T-helper 17 cell (primary cell): ENCODE results near the gene SEC22B. TPM values are rescaled to one million over a fixed set of nuclear protein-coding genes. Genes with fewer than 3 reads are reported as not detected.
"Not testable (repeated sequence)": the region's sequence is repeated elsewhere in the genome, so short reads cannot be mapped to it uniquely, and the experiment has no call there.

Source experiments
- ATAC-seq: fragments of 150-1000 bp; cut with Tn5 transposase; 2 replicates; pipeline ENCODE4 v1.10.0; 2021; ENCODE audit warnings: mild to moderate bottlenecking, moderate library complexity
- DNase-seq, 3 donors: peaks; one replicate each; pipeline versions ENCODE4 v3.0.0 to v3.0.0-alpha.2; 2020 to 2021
- H3K9me3 ChIP-seq: one replicate; pipeline ENCODE4 v1.7.0; 2013; ENCODE audit warnings: low read length, mild to moderate bottlenecking; ENCODE audit not compliant: control insufficient read depth, poor library complexity, severe bottlenecking
- H3K27ac Mint-ChIP-seq: one replicate; pipeline ENCODE4 v1.8.0; 2022; ENCODE audit warnings: mild to moderate bottlenecking, moderate library complexity, mixed read lengths
- H3K27me3 Mint-ChIP-seq: one replicate; pipeline ENCODE4 v1.8.0; 2022; ENCODE audit warnings: mixed read lengths
- H3K36me3 Mint-ChIP-seq: one replicate; pipeline ENCODE4 v1.8.0; 2022; ENCODE audit warnings: low read depth, mixed read lengths
- H3K4me1 Mint-ChIP-seq: one replicate; pipeline ENCODE4 v1.8.0; 2022; ENCODE audit warnings: mild to moderate bottlenecking, mixed read lengths
- H3K4me3 Mint-ChIP-seq: one replicate; pipeline ENCODE4 v1.8.0; 2022; ENCODE audit warnings: mild to moderate bottlenecking, moderate library complexity, mixed read lengths
- total RNA-seq, 4 donors: library from RNA in 2 of 4; stranded (reverse) in 2 of 4; gene quantifications; one replicate each; pipeline ENCODE4 v1.2.3 and lab custom pipeline; 2022 to 2026

The SEC22B gene
- total RNA-seq, 2 donors from 2014 or later = 24.2 to 28.4 TPM

GRCh38 chr1:120175688-120176087 is 632 bp downstream of the SEC22B start:
- peak overlapping the region; percentile 99 for H3K4me3 Mint-ChIP-seq
- ATAC-seq = not testable (repeated sequence)
- H3K4me1 Mint-ChIP-seq = peaks cover 11% of the 10 kb centered on the region

GRCh38 chr1:120164761-120165160 is 11.6 kb downstream of the SEC22B start:
- not testable (repeated sequence) for H3K4me3 Mint-ChIP-seq, ATAC-seq, H3K4me1 Mint-ChIP-seq, H3K27ac Mint-ChIP-seq, H3K27me3 Mint-ChIP-seq, DNase-seq, H3K9me3 ChIP-seq, H3K36me3 Mint-ChIP-seq

More at GRCh38 chr1:120175688-120176087, 632 bp downstream of the SEC22B start:
- not testable (repeated sequence) for DNase-seq, H3K27me3 Mint-ChIP-seq, H3K9me3 ChIP-seq, H3K36me3 Mint-ChIP-seq
- peak overlapping the region; percentile 99 for H3K27ac Mint-ChIP-seq

DNA sequence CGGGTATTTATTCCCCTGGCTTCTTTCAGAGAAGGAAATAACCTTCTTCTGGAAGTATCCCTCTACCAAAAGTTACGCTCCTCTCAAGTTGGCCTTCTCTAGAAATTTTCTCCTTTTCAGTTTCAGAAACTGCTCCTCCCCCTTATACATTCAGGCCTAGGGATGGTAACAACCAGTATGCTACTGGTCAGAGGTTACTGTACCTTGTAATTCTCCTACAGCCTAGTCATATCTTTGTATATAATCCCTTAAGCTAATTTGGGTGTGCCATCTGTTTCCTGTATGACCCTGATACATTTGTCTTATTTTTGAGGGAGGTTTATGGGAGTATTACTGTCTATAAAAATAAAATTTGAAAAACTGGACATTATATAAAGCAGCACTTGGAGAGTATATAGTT is 14.3 kb downstream of the SEC22B start:
- H3K27me3 Mint-ChIP-seq, H3K27ac Mint-ChIP-seq, H3K4me1 Mint-ChIP-seq, H3K4me3 Mint-ChIP-seq, H3K36me3 Mint-ChIP-seq, ATAC-seq, DNase-seq, H3K9me3 ChIP-seq: not testable (repeated sequence)

DNA sequence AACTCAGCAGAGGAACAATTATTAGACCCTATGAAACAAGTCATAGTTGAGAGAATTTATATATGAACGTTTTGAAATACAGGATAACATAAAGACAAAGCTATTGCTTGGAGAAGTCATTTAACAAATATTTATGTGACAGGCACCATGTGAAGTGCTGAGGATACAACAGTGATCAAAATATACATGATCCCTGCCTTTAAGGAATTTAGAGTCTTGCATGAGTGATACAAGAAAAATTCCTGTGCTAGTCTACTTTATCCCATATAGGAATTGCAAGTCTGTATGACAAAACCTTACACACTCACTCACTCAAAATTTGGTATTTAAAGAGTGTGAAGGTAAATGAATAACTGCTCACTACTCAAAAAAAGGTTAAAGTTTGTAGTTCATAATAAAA is 17.8 kb downstream of the SEC22B start:
- not testable (repeated sequence) for ATAC-seq, H3K4me1 Mint-ChIP-seq, H3K9me3 ChIP-seq, DNase-seq, H3K27ac Mint-ChIP-seq, H3K4me3 Mint-ChIP-seq, H3K27me3 Mint-ChIP-seq, H3K36me3 Mint-ChIP-seq

DNA sequence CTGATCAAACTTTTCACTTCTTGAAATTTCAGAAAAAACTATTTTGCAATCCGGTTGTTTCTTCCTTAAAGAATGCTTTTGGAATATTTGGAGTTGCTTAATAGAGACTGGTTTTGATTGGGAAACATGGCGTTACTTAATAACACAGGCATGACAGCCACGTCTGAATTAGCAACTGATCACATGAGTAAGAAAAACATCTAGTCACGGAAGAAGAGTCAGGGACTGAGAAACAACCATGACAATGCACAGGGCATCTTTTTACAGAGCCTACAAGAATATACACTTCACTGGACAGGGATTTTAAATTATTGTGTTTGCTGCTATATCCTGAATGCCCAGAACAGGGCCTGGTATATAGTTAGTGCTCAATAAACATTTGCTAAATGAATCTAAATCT is 18.2 kb downstream of the SEC22B start:
- ATAC-seq, H3K4me3 Mint-ChIP-seq, H3K36me3 Mint-ChIP-seq, H3K27me3 Mint-ChIP-seq, H3K4me1 Mint-ChIP-seq, H3K9me3 ChIP-seq, H3K27ac Mint-ChIP-seq, DNase-seq: not testable (repeated sequence)

GRCh38 chr1:120150138-120150822 is 26.0 kb downstream of the SEC22B start:
- not testable (repeated sequence) for DNase-seq, H3K27ac Mint-ChIP-seq, H3K9me3 ChIP-seq

GRCh38 chr1:120149420-120150059 is 26.8 kb downstream of the SEC22B start:
- not testable (repeated sequence) for H3K27ac Mint-ChIP-seq, ATAC-seq, H3K27me3 Mint-ChIP-seq, H3K9me3 ChIP-seq, H3K4me1 Mint-ChIP-seq, H3K4me3 Mint-ChIP-seq, DNase-seq, H3K36me3 Mint-ChIP-seq

More at GRCh38 chr1:120150138-120150822, 26.0 kb downstream of the SEC22B start:
- not testable (repeated sequence) for H3K4me1 Mint-ChIP-seq, H3K4me3 Mint-ChIP-seq, H3K27me3 Mint-ChIP-seq, H3K36me3 Mint-ChIP-seq
- peak; percentile 18 for ATAC-seq

DNA sequence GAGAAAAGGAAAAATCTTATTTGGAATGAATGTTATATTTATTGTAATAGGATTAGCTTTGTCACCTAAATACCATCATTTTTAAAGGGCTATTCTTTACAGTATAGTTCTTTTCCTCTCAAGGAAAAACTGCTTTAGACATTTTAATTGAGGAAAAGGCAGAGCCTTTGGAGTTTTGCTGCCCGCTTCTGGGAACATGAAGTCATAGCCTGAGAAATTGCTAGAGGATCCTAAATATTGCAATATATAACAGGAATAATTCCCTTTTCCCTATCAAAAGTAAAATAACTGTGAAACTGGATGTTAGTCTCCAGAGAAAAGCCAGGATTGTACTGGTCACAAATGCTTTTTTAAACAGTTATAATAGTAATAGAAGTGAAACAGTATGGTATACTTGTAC is 30.5 kb downstream of the SEC22B start:
- not testable (repeated sequence) for H3K9me3 ChIP-seq, H3K36me3 Mint-ChIP-seq, ATAC-seq, DNase-seq, H3K27ac Mint-ChIP-seq, H3K27me3 Mint-ChIP-seq, H3K4me3 Mint-ChIP-seq
- H3K4me1 Mint-ChIP-seq = peaks cover 16% of the 10 kb centered on the region

GRCh38 chr1:120144626-120145025 is 31.7 kb downstream of the SEC22B start:
- H3K27me3 Mint-ChIP-seq, H3K4me3 Mint-ChIP-seq, H3K36me3 Mint-ChIP-seq, ATAC-seq, H3K27ac Mint-ChIP-seq, DNase-seq, H3K9me3 ChIP-seq: not testable (repeated sequence)
- peaks cover 14% of the 10 kb centered on the region for H3K4me1 Mint-ChIP-seq

- ATAC-seq, H3K9me3 ChIP-seq, H3K36me3 Mint-ChIP-seq, DNase-seq, H3K27me3 Mint-ChIP-seq: not testable (repeated sequence)
- H3K27ac Mint-ChIP-seq = peak overlapping the region; percentile 84
- peak overlapping the region; percentile 19 for H3K4me3 Mint-ChIP-seq
- H3K4me1 Mint-ChIP-seq = peaks cover 14% of the 10 kb centered on the region
Measured at GRCh38 chr1:120144169-120144568, 32.2 kb downstream of the SEC22B start.

GRCh38 chr1:120143334-120143733 is 33.0 kb downstream of the SEC22B start:
- H3K27me3 Mint-ChIP-seq = not testable (repeated sequence)

GRCh38 chr1:120142512-120143263 is 33.6 kb downstream of the SEC22B start:
- H3K36me3 Mint-ChIP-seq, H3K27me3 Mint-ChIP-seq, H3K9me3 ChIP-seq: not testable (repeated sequence)
- Mint-ChIP-seq H3K4me3 (peak overlapping the region; percentile 63), H3K4me1 (peaks cover 14% of the 10 kb centered on the region), H3K27ac (peak overlapping the region; percentile 84)
- ATAC-seq = peak; percentile 98
- DNase-seq = peak; percentile 12 to 26 (median 21)

More at GRCh38 chr1:120143334-120143733, 33.0 kb downstream of the SEC22B start:
- ATAC-seq, H3K36me3 Mint-ChIP-seq, H3K9me3 ChIP-seq, DNase-seq, H3K4me3 Mint-ChIP-seq: not testable (repeated sequence)
- peak overlapping the region; percentile 84 for H3K27ac Mint-ChIP-seq
- H3K4me1 Mint-ChIP-seq = peaks cover 14% of the 10 kb centered on the region

GRCh38 chr1:120141865-120142264 is 34.5 kb downstream of the SEC22B start:
- H3K9me3 ChIP-seq, ATAC-seq, DNase-seq, H3K27ac Mint-ChIP-seq, H3K27me3 Mint-ChIP-seq, H3K4me3 Mint-ChIP-seq, H3K36me3 Mint-ChIP-seq: not testable (repeated sequence)
- H3K4me1 Mint-ChIP-seq = peaks cover 14% of the 10 kb centered on the region
